AML-193 (cell line): ENCODE results near the gene ADCY10.
"Not testable (repeated sequence)": the region's sequence is repeated elsewhere in the genome, so short reads cannot be mapped to it uniquely, and the experiment has no call there.

Experiments used
- DNase-seq, 2 experiments: peaks; one replicate each; lab custom pipeline; 2025; lab: John Stamatoyannopoulos, UW

Gene ADCY10

GRCh38 chr1:167856711-167857418 lies 57.1 kb downstream of the ADCY10 start:
- DNase-seq = no peak

GRCh38 chr1:167854184-167854583 lies 59.8 kb downstream of the ADCY10 start:
- no peak for DNase-seq

GRCh38 chr1:167849666-167850065 lies 64.3 kb downstream of the ADCY10 start:
- no peak for DNase-seq

- DNase-seq = no peak
Measured at GRCh38 chr1:167842872-167843271, 71.1 kb downstream of the ADCY10 start.

GRCh38 chr1:167841530-167841929 lies 72.4 kb downstream of the ADCY10 start:
- no peak for DNase-seq

GRCh38 chr1:167839009-167839408 lies 74.9 kb downstream of the ADCY10 start:
- no peak for DNase-seq

GRCh38 chr1:167837326-167837725 lies 76.6 kb downstream of the ADCY10 start:
- no peak for DNase-seq

- no peak for DNase-seq
Measured at GRCh38 chr1:167836197-167836596, 77.7 kb downstream of the ADCY10 start.

GRCh38 chr1:167833904-167834303 lies 80.0 kb downstream of the ADCY10 start:
- no peak for DNase-seq

- no peak for DNase-seq
Measured at GRCh38 chr1:167832693-167833092, 81.2 kb downstream of the ADCY10 start.

GRCh38 chr1:167830668-167831067 lies 83.3 kb downstream of the ADCY10 start:
- not testable (repeated sequence) for DNase-seq

- no peak for DNase-seq
Measured at GRCh38 chr1:167829868-167830267, 84.1 kb downstream of the ADCY10 start.

GRCh38 chr1:167826127-167826526 lies 87.8 kb downstream of the ADCY10 start:
- no peak for DNase-seq

- DNase-seq = no peak
Measured at GRCh38 chr1:167825419-167826079, 88.4 kb downstream of the ADCY10 start.

GRCh38 chr1:167824163-167824794 lies 89.7 kb downstream of the ADCY10 start:
- no peak for DNase-seq

- no peak for DNase-seq
Measured at GRCh38 chr1:167821969-167822685, 91.8 kb downstream of the ADCY10 start.

- DNase-seq = no peak
Measured at GRCh38 chr1:167821356-167821685, 92.6 kb downstream of the ADCY10 start.

GRCh38 chr1:167820684-167821355 lies 93.1 kb downstream of the ADCY10 start:
- no peak for DNase-seq

- DNase-seq = no peak
Measured at GRCh38 chr1:167819849-167820683, 93.9 kb downstream of the ADCY10 start.

- DNase-seq = no peak
Measured at GRCh38 chr1:167815650-167816049, 98.3 kb downstream of the ADCY10 start.

- no peak for DNase-seq
Measured at GRCh38 chr1:167812972-167813371, 101.0 kb downstream of the ADCY10 start.
